ENCODE results near the gene TANC1.

Gene TANC1

GRCh38 chr2:158973116-158973956 lies 4.9 kb downstream of the TANC1 start:
- in situ Hi-C loops (cut with MboI; ENCODE audit: low pct_unique_long_range_greater_than_20kb, low sequenced_read_pairs, unreplicated experiment): no loop called here
- DNase-seq (ENCODE audit: low spot score): no peak
- TF ChIP-seq CTCF (IDR thresholded peaks at IDR 0.05; ENCODE audit: extremely low read depth, insufficient read depth, missing control alignments): no peak

GRCh38 chr2:158975271-158975921 lies 7.0 kb downstream of the TANC1 start:
- in situ Hi-C loops (cut with MboI; ENCODE audit: low pct_unique_long_range_greater_than_20kb, low sequenced_read_pairs, unreplicated experiment): no loop called here
- no peak for DNase-seq (ENCODE audit: low spot score)
- no peak for TF ChIP-seq CTCF (IDR thresholded peaks at IDR 0.05; ENCODE audit: extremely low read depth, insufficient read depth, missing control alignments)

- in situ Hi-C loops (cut with MboI; ENCODE audit: low pct_unique_long_range_greater_than_20kb, low sequenced_read_pairs, unreplicated experiment): no loop called here
- no peak for TF ChIP-seq CTCF (IDR thresholded peaks at IDR 0.05; ENCODE audit: extremely low read depth, insufficient read depth, missing control alignments)
- DNase-seq (ENCODE audit: low spot score): no peak
These were observed 11.3 kb downstream of the TANC1 start for GRCh38 chr2:158979772-158980171.

- in situ Hi-C loops (cut with MboI; ENCODE audit: low pct_unique_long_range_greater_than_20kb, low sequenced_read_pairs, unreplicated experiment): no loop called here
- DNase-seq (ENCODE audit: low spot score): no peak
- no peak for TF ChIP-seq CTCF (IDR thresholded peaks at IDR 0.05; ENCODE audit: extremely low read depth, insufficient read depth, missing control alignments)
These were observed 16.2 kb downstream of the TANC1 start for GRCh38 chr2:158984604-158985135.

- in situ Hi-C loops (cut with MboI; ENCODE audit: low pct_unique_long_range_greater_than_20kb, low sequenced_read_pairs, unreplicated experiment): no loop called here
- TF ChIP-seq CTCF (IDR thresholded peaks at IDR 0.05; ENCODE audit: extremely low read depth, insufficient read depth, missing control alignments): no peak
- DNase-seq (ENCODE audit: low spot score): no peak
These were observed 20.1 kb downstream of the TANC1 start for GRCh38 chr2:158988501-158988900.

GRCh38 chr2:158989165-158989564 lies 20.7 kb downstream of the TANC1 start:
- TF ChIP-seq CTCF (IDR thresholded peaks at IDR 0.05; ENCODE audit: extremely low read depth, insufficient read depth, missing control alignments): no peak
- DNase-seq (ENCODE audit: low spot score): no peak
- in situ Hi-C loops (cut with MboI; ENCODE audit: low pct_unique_long_range_greater_than_20kb, low sequenced_read_pairs, unreplicated experiment): no loop called here
